Stimulated activated CD8-positive, alpha-beta memory T cell treated with anti-CD3 and anti-CD28 coated beads, Interleukin-4, amount 100 ng/mL, for 24 hours (primary cell): ENCODE results near the gene RPL28.

Experiments used
- DNase-seq: peaks from one replicate; pipeline ENCODE4 v3.0.0-alpha.2; 2020; ENCODE audit warnings: low read depth

RPL28 gene

GRCh38 chr19:55353803-55354697 lies 31.7 kb upstream of the RPL28 start:
- DNase-seq = peak; percentile 38

- no peak for DNase-seq
These were observed 31.0 kb upstream of the RPL28 start, which contains the start of gene COX6B2 for GRCh38 chr19:55354698-55355212. COX6B2 (minus strand) TSS chr19:55354719; CDS start chr19:55354521, 198 bp downstream.

GRCh38 chr19:55355213-55355821 lies 30.4 kb upstream of the RPL28 start:
- no peak for DNase-seq

DNA sequence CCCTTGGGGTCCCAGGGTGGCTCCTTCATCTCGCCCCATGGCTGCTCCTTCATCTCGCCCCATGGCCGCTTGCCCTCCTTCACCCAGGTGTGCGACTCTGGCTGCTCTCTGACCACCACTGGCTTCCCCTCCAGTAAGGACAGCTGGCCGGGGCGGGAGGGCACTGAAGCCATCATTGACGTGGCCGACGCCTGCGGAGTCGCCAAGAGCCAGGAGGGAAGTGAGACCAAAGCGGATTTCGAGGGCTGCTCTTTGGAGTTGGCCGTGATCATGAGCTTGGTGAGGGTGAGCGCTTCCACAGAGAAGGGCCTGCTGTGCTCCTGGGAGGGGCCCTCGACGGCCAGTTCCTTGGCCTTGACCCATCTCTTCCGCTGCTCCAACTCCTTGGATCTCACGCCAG lies 27.2 kb upstream of the RPL28 start:
- DNase-seq = no peak

DNA sequence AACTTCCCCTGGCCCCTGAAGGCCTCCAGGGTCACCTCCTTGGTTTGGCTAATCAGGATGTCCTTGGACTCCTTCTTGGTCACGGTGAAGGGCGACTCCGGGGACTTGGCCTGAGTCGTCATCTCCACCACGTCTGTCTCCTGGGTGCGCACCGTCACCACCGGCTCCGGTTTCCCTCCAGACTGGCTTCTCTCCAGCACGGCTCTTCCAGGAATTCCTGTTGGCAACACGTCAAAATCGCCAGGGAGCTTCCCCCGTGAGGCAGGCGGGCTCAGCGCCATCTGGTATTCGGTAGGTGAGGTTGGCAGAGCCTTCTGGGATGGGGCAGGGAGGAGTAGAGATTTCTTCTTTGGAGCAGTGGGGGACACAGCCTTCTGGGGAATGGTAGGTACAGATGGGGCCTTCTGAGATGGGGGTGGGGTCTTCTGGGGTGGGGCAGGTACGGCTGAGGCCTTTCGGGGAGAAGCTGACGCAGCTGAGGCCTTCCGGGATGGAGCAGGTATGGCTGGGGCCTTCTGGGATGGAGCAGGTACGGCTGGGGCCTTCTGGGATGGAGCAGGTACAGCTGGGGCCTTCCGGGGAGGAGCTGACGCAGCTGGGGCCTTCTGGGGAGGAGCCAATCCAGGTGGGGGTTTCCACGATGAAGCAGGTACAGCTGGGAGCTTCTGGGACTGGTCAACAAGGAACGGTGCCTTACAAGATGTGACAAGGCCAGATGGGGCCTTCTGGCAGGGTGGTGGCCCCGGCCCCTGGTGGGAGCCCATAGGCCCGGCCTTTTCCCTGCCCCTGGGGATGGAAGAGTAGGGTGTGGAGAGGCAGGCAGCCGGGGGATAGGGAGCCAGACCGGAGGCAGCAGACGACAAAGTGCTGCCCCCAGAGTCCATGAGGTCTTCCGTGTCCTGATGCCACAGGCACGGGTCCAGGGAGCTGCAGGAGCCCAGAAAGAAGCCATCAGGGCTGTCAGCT lies 26.5 kb upstream of the RPL28 start:
- DNase-seq = no peak

DNA sequence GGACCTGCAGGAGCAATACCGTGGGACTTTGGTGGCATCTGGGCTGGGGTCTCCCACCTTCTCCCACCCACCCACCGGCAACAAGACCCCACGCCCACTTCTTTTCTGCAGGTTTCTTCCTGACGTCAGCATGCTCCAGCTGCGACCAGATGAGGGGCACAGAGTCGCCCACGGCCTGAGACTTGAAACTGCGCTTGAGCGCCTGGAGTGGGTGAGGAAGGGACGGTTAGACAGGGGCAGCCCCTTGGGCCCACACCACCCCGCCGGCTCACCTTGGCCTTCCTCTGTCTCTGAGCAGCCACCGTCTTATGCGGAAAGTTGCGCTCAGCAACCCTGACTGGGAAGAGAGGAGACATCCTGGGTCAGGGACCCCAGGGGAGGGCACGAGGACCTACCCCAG lies 24.8 kb upstream of the RPL28 start:
- DNase-seq = no peak

DNA sequence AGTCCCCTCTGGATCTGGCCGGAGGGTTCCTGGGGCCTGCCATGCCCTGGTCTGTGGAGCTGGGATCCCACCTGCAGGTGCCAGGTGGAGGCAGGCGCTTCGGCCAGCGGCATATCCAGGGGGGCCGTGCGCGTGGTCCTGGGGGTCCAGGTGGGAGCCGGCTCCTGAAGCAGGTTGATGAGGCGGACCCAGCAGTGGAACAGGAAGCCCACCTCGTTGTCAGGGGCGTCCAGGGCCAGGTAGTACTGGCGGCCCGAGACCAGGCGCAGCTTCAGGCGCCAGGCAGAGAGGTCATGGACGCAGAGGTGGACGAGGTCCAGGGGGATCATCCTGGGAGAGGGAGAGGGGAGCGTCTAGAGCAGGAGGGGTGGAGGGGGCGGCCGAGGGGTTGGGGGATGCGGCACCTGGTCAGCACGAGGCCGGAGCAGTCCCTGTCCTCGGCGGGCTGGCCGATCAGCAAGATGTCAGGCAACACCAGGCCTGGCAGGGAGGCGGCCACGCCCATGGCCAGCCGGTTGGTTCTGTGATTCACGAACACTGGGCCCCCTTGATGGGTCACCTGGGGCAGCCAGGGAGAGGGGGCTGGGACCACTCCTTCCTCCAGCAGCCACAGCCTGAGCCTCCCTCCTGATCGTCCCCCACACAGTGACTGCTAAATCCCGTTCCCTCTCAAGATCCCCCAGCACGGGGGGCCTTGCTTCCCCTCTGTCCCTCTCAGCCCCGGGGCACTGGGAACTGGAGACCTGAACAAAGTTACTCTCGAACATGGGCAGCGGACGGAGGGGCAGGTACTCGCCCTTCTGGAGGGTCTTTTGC lies 23.4 kb upstream of the RPL28 start:
- DNase-seq = no peak

- DNase-seq = no peak
These were observed 22.6 kb upstream of the RPL28 start, which contains the start of gene GARIN5B for GRCh38 chr19:55362990-55363716. GARIN5B (minus strand) TSS chr19:55363260; CDS start chr19:55363066, 194 bp downstream.

- DNase-seq = no peak
These were observed 20.5 kb upstream of the RPL28 start for GRCh38 chr19:55365245-55365644.

GRCh38 chr19:55365964-55366363 lies 19.8 kb upstream of the RPL28 start:
- no peak for DNase-seq

DNA sequence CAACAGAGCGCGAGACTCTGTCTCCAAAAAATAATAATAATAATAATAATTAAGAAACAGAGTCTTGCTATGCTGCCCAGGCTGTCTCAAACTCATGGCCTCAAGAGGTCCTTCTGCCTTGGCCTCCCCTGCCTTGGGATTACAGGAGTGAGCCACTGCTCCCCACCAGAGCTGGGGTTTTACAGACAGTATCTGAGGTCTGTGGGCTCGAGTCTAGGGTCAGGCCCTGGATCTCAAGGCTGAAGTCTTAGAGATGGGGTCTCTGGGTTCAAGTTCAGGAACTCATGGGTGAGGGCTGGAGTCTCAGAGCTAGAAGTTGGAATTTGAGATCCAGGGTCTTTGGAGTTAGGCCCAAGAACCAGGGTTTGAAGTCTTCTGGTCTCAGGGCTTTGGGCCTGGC lies 18.9 kb upstream of the RPL28 start:
- DNase-seq = no peak

DNA sequence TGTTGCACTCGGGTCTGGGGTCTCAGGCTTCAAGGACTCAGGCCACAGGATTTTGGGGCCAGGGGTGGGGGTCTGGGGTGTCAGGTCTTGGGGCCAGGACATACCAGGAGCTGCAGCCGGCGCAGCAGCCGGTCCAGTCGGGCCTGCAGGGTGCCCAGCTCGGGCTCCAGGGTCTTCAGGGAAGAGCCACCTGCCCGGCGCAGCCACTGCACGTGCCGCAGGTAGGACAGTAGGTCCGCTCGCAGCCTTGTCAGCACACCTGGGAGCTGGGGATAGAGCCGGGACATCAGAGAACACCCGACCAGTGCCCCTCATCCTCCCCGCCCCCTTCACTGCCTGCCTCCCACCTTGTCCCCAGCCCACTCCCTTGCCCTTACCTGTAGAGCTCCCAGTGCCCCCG lies 17.6 kb upstream of the RPL28 start:
- no peak for DNase-seq

DNA sequence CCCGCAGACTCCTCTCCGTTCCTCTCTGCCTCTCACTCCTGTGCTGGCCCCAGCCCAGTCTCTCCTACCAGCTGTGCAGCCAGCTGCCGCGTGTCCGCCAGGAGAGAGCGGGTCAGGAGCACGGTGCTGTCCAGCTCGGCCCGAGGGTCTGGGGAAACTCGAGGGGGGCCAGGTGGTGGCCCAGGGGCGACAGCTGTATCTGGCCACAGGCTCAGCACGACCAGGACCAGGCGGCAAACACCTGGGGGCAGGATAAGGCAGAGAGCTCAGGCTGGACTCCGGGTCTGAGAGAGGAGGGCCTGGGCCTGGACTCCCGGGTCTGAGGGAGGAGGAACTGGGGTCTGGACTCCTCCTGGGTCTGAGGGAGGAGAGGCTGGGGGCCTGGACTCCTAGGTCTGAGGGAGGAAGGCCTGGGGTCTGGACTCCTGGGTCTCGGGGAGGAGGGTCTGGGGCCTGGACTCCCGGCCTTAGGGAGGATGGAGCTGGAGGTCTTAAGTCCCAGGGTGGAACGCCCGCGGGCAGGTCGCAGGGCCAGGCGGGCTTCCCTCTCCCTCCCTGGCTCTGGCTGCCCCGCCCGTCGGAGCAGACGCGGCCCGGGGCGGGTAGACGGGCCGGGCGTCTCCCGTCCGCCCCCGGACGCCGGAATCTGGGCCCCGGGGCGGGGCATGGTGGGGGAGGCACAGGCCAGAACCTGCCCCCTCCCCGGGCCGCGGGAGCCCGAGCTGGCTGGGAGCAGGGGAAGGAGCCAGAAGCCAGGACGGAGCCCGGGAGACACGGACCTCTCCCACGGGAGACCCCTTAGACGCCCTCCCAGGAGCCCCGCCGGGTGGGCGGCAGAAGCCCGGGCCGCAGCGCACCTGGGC lies 16.8 kb upstream of the RPL28 start:
- no peak for DNase-seq

GRCh38 chr19:55369653-55370304 lies 16.0 kb upstream of the RPL28 start:
- peak; percentile 19 for DNase-seq

- DNase-seq = no peak
These were observed 15.3 kb upstream of the RPL28 start, which contains the start of gene IL11 for GRCh38 chr19:55370305-55370988. IL11 (minus strand) TSS chr19:55370463; CDS start chr19:55370310, 153 bp downstream.

- DNase-seq = peak; percentile 8
These were observed 13.2 kb upstream of the RPL28 start for GRCh38 chr19:55372316-55373081.

GRCh38 chr19:55373306-55373992 lies 12.3 kb upstream of the RPL28 start:
- no peak for DNase-seq
